HG03442 (cell line): Measurements from ENCODE around the gene WIZ.

ENCODE experiments used
- ATAC-seq: cut with Tn5 transposase; IDR thresholded peaks from one replicate; pipeline ENCODE4 v1.9.1; 2021; ENCODE audit warnings: mild to moderate bottlenecking, moderate library complexity; ENCODE audit not compliant: unreplicated experiment

Gene WIZ

GRCh38 chr19:15379083-15379998, 70.4 kb downstream of the WIZ start, which contains the start of gene AKAP8:
TSS of gene AKAP8 (minus strand) at chr19:15379787. CDS start at chr19:15379731, 56 bp downstream.
- peak; percentile 80 for ATAC-seq

DNA sequence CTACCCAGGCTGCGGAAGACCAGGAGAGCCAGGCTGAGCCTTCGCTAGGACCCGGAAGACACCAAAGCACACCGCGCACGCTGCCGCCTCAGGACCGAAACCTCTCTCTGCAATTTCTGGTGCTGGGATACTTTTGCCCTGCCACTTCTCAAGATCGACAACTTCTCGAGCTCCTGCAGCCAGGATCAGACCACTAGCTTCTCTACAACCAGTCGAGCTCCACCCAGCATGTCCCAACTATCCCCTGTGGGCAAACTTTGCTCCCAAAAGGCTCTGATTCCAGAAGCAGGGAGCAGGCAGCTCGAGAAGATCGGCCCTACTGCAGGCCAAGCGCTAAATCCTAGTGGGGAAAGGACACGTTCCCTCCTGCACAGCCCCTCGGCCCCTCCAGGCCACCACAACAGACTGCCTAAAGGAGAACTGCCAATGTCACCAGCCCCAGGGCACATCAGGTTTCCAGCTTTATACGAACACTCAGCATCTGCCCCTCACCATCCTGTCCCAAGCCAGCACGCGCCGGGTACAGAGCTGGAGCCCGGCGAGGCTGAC, 71.1 kb downstream of the WIZ start:
- no peak for ATAC-seq

GRCh38 chr19:15374796-15375440, 74.8 kb downstream of the WIZ start:
- ATAC-seq, result no peak

- ATAC-seq, result no peak
Observed at GRCh38 chr19:15374105-15374651, 75.6 kb downstream of the WIZ start.

- no peak for ATAC-seq
Observed at GRCh38 chr19:15373644-15374043, 76.1 kb downstream of the WIZ start.

GRCh38 chr19:15372891-15373301, 76.9 kb downstream of the WIZ start:
- ATAC-seq, result no peak

- no peak for ATAC-seq
Observed at GRCh38 chr19:15372470-15372869, 77.3 kb downstream of the WIZ start.

GRCh38 chr19:15371786-15372380, 77.9 kb downstream of the WIZ start:
- ATAC-seq, result no peak

- no peak for ATAC-seq
Observed at GRCh38 chr19:15371119-15371518, 78.6 kb downstream of the WIZ start.
